WERI-Rb-1 (cell line): ENCODE results near the gene MSS51.

ENCODE experiments used
- DNase-seq: peaks from one replicate; pipeline ENCODE4 v3.0.0-alpha.2; 2020
- H3K27ac ChIP-seq: fragments of 250-450 bp; sonication (Bioruptor Pico); 2 replicates; pipeline ENCODE4 v1.5.1; 2020; ENCODE audit warnings: mild to moderate bottlenecking, moderate library complexity
- H3K27me3 ChIP-seq: fragments of 250-450 bp; sonication (Bioruptor Pico); 2 replicates; pipeline ENCODE4 v1.5.1; 2021; ENCODE audit warnings: mild to moderate bottlenecking, low read depth, moderate library complexity; ENCODE audit not compliant: insufficient read depth, severe bottlenecking
- H3K36me3 ChIP-seq: fragments of 250-450 bp; sonication (Bioruptor Pico); 2 replicates; pipeline ENCODE4 v1.5.1; 2020; ENCODE audit warnings: mild to moderate bottlenecking, moderate library complexity
- H3K4me3 ChIP-seq: 2 replicates; pipeline ENCODE4 v1.5.1; 2011; ENCODE audit warnings: low read depth, mild to moderate bottlenecking, control low read depth, low read length
- H3K9me3 ChIP-seq: fragments of 250-450 bp; sonication (Bioruptor Pico); 2 replicates; pipeline ENCODE4 v1.5.1; 2021; ENCODE audit warnings: mild to moderate bottlenecking, moderate library complexity; ENCODE audit not compliant: severe bottlenecking
- TF ChIP-seq, protein P1 (sequence below): IDR thresholded peaks from 2 replicates; pipeline ENCODE4 v1.5.1; 2011; ENCODE audit warnings: low read depth, mild to moderate bottlenecking, control low read depth, inconsistent platforms, low read length

Gene MSS51

GRCh38 chr10:73433538-73433867 lies at the start of gene MSS51:
TSS of gene MSS51 (minus strand) at chr10:73433561. CDS start at chr10:73428284, 5,277 bp downstream.
- Histone ChIP-seq H3K9me3 (no peaks in the 10 kb centered on the region), H3K27ac (no peak within 1 kb of the TSS), H3K27me3 (no peaks in the 10 kb centered on the region), H3K4me3 (no peak within 1 kb of the TSS), H3K36me3 (peaks cover 14% of the 10 kb centered on the region)
- TF ChIP-seq, protein P1, sequence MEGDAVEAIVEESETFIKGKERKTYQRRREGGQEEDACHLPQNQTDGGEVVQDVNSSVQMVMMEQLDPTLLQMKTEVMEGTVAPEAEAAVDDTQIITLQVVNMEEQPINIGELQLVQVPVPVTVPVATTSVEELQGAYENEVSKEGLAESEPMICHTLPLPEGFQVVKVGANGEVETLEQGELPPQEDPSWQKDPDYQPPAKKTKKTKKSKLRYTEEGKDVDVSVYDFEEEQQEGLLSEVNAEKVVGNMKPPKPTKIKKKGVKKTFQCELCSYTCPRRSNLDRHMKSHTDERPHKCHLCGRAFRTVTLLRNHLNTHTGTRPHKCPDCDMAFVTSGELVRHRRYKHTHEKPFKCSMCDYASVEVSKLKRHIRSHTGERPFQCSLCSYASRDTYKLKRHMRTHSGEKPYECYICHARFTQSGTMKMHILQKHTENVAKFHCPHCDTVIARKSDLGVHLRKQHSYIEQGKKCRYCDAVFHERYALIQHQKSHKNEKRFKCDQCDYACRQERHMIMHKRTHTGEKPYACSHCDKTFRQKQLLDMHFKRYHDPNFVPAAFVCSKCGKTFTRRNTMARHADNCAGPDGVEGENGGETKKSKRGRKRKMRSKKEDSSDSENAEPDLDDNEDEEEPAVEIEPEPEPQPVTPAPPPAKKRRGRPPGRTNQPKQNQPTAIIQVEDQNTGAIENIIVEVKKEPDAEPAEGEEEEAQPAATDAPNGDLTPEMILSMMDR: no peak
- no peak for DNase-seq

GRCh38 chr10:73480158-73480557 lies 46.8 kb upstream of the MSS51 start:
- no peak for DNase-seq
- H3K36me3 ChIP-seq: peaks cover 45% of the 10 kb centered on the region

GRCh38 chr10:73478636-73479035 lies 45.3 kb upstream of the MSS51 start:
- peaks cover 60% of the 10 kb centered on the region for H3K36me3 ChIP-seq
- H3K27ac ChIP-seq: no peak overlapping the region
- H3K9me3 ChIP-seq: no peaks in the 10 kb centered on the region
- DNase-seq: no peak
- no peaks in the 10 kb centered on the region for H3K27me3 ChIP-seq
- no peak overlapping the region for H3K4me3 ChIP-seq
- TF ChIP-seq, protein P1: no peak

More at GRCh38 chr10:73480158-73480557, 46.8 kb upstream of the MSS51 start:
- Histone ChIP-seq H3K4me3 (no peak overlapping the region), H3K9me3 (no peaks in the 10 kb centered on the region), H3K27ac (no peak overlapping the region), H3K27me3 (no peaks in the 10 kb centered on the region)
- TF ChIP-seq, protein P1: no peak

DNA sequence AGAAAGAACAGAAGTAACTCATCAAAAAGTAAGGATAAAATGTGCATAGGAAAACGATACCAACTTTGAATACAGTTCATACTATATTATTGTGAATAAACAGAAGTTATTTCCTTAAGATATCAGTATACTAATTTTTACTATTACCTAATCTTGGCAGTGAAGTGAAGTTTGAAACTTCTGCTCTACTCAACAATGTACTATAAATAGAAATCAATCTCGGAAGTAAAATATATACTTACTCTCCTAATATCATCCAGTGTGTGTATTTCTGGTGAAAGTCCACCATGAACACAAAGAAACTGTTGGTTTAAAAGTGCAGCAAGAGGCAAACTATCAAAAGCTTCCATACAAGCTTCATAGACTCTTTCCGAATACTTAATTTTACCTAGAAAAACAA lies 37.9 kb upstream of the MSS51 start:
- H3K36me3 ChIP-seq: peaks cover 69% of the 10 kb centered on the region
- H3K27ac ChIP-seq: no peak overlapping the region
- H3K4me3 ChIP-seq: no peak overlapping the region
- DNase-seq: no peak
- TF ChIP-seq, protein P1: no peak
- no peaks in the 10 kb centered on the region for H3K9me3 ChIP-seq
- no peaks in the 10 kb centered on the region for H3K27me3 ChIP-seq

- TF ChIP-seq, protein P1: no peak
- H3K27me3 ChIP-seq: no peaks in the 10 kb centered on the region
- no peak for DNase-seq
Observed at GRCh38 chr10:73469579-73469978, 36.2 kb upstream of the MSS51 start.

GRCh38 chr10:73467206-73467605 lies 33.8 kb upstream of the MSS51 start:
- Histone ChIP-seq H3K36me3 (peaks cover 42% of the 10 kb centered on the region), H3K9me3 (no peaks in the 10 kb centered on the region), H3K27ac (no peak overlapping the region), H3K4me3 (no peak overlapping the region), H3K27me3 (no peaks in the 10 kb centered on the region)
- no peak for DNase-seq
- TF ChIP-seq, protein P1: no peak

More at GRCh38 chr10:73469579-73469978, 36.2 kb upstream of the MSS51 start:
- no peaks in the 10 kb centered on the region for H3K9me3 ChIP-seq
- H3K27ac ChIP-seq: no peak overlapping the region
- H3K4me3 ChIP-seq: no peak overlapping the region
- H3K36me3 ChIP-seq: peaks cover 60% of the 10 kb centered on the region
